HT-29 (cell line): ENCODE results near the gene PPP3CA. TPM values are rescaled to one million over a fixed set of nuclear protein-coding genes. Genes with fewer than 3 reads are reported as not detected.

Experiments used
- DNase-seq: peaks from one replicate; pipeline ENCODE4 v3.0.0-alpha.2; 2015; ENCODE audit warnings: low spot score
- total RNA-seq: library from RNA; depleted of rRNA; stranded (reverse); fragments of >200 nt; shearing (Covaris generic); gene quantifications from 2 replicates; pipeline ENCODE4 v1.2.3, GENCODE V29; 2014; rRNA removed

PPP3CA gene
- 20.3 and 20.6 TPM in 2 replicates for total RNA-seq

GRCh38 chr4:101347267-101347556 is at the start of gene PPP3CA:
Gene PPP3CA, minus strand, starts transcription at chr4:101347526.
- DNase-seq: no peak

- peak; percentile 42 for DNase-seq
These were observed 45.9 kb upstream of the PPP3CA start for GRCh38 chr4:101393256-101393655.

- DNase-seq: no peak
These were observed 23.4 kb upstream of the PPP3CA start for GRCh38 chr4:101370663-101371210.

- DNase-seq: no peak
These were observed 19.9 kb upstream of the PPP3CA start for GRCh38 chr4:101367201-101367600.

- DNase-seq: no peak
These were observed 19.0 kb upstream of the PPP3CA start for GRCh38 chr4:101366331-101366730.

DNA sequence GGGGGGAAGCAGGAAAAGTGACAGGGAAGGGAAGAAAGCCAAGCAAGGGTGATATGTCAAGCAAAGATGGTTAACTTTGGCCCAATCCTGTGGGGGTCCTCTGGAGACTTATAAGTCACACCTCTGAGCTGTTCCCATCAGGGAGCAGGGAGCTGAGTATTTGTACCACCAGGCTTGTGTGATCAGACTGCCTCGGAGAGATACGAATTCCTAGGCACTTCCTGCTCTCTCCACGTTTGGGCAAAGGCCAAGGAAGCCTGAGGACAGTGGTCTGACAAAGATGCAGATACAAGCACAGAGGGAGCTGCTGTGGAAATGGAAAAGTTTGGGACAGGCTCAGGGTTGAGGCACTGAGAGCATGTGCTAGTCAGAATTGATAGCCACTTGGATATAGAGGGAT is 10.4 kb upstream of the PPP3CA start:
- DNase-seq: no peak

DNA sequence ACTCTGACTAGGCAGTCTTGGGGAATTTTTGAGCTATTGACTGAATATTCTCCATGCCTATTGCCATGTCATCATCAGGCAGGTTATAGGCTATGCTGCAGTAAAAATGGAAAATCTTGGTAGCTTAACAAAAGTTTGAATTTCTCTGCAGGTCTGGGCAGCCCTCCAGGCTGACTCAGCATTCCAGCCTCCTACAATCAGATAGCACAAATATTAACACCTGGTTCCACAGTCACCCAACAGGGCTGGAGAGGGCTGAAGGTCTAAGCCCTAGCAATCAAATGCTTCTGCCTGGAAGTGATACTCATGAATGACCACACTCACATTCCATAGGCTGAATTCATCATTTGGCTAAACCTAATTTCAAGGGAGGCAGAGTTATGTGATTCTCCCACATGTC is 9.6 kb upstream of the PPP3CA start:
- peak; percentile 69 for DNase-seq

- peak; percentile 61 for DNase-seq
These were observed 8.7 kb upstream of the PPP3CA start for GRCh38 chr4:101355767-101356702.

DNA sequence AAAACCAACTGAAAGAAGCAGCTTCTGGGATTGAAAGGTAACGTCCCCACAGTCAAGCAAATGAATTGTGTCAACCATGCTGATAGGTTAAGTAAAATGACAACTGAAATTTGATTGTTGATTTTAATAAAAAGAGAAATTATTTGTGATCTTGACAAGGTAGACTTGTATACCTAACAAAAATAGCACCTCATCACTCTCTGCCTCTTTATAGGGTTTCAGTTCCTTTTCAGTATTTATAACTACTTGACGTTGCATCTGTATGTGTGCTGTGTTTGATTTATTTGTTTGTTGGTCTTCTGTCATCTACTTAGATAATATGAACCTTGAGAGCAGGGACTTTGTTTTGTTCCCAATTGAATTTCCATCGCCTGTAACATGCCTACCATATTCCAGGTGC is 7.9 kb upstream of the PPP3CA start:
- DNase-seq: no peak

DNA sequence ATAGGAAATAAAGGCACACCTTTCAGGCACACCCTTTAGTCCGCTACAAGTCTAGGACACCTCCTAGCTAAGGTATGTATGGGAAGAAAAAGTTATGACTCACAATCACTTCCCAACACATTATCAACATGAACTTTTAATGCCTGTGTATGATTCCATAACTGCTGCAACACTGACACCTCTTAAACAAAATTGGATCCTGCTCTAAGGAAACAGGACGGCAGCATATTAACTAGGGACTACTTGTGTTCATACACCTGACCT is 2.4 kb upstream of the PPP3CA start:
- DNase-seq: peak; percentile 50

DNA sequence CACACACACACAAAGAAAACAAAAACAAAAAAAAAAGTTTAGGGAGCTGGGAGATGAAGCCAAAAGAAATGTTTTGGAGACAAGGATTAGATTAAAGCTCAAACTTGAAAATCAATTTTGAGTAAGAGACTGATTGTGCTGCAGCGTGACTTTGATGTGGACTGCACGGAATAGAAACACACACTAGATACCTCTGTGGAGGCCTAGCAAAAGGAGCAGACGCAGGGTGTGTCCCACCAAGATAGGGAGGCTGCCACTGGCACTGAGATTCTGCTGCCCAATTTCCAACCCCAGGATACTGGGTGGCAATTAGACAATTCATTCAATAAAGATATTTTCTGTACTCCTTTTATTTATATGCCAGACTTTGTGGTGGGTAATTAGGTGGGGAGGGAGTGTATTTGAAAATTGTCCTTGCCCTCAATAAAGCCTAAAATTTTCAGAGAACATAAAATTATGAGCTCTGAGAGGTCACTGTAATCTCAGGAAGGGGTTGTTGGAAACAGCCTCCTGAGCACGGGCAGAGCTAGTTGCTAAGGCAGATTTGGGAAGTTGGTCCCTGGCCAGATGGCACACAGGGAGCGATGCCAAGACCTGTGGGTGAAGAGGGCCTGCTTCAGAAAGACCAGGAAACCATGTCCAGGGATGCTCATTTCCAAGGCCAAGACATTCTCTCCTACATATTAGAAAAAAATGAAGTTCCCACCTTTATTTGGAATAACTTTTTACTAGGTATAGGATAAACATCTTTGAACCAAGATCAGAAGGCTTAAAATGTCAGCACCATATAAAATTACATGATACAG is 1.9 kb upstream of the PPP3CA start:
- peak; percentile 70 for DNase-seq

- DNase-seq: peak; percentile 60
These were observed 1.1 kb upstream of the PPP3CA start for GRCh38 chr4:101348367-101348827.

DNA sequence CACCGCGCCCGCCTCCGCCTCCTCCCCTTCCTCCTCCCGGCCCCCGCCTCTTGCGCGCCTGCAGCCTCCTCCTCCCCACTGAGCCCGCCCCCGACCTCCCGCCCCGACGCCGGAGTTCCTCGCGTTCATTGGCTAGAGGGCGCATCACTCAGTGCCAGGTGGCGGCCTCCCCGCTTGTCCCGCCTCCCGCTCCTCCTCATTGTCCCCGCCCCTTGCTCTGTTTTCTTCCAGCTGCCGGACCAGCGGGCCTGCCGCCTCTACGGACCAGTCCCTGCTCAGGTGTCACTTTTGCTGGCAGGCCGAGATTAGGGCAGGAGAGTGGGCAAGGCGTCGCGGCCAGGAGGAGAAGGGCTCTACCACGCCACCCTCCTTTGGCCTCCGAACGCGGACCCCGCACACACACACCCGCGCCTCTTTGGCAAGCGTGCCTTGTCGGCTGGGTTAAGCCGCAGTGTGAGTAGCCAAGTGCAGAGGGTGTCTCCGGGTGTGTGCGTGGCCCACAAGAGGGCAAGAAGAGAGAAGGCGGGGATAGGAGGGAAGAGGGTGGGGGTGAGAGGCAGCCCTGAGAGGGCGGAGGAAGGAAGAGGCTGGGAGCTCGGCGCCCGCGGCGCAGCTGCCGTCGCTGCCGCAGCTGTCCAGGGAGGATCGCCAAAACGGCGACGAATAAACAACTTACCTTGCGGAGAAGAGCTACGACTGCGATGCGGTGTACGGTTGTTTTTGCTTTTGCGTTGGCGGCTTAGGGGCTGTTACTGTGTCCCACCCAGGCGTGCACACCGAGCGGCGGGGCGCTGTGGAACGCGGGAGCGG is 436 bp upstream of the PPP3CA start:
- DNase-seq: peak; percentile 95

DNA sequence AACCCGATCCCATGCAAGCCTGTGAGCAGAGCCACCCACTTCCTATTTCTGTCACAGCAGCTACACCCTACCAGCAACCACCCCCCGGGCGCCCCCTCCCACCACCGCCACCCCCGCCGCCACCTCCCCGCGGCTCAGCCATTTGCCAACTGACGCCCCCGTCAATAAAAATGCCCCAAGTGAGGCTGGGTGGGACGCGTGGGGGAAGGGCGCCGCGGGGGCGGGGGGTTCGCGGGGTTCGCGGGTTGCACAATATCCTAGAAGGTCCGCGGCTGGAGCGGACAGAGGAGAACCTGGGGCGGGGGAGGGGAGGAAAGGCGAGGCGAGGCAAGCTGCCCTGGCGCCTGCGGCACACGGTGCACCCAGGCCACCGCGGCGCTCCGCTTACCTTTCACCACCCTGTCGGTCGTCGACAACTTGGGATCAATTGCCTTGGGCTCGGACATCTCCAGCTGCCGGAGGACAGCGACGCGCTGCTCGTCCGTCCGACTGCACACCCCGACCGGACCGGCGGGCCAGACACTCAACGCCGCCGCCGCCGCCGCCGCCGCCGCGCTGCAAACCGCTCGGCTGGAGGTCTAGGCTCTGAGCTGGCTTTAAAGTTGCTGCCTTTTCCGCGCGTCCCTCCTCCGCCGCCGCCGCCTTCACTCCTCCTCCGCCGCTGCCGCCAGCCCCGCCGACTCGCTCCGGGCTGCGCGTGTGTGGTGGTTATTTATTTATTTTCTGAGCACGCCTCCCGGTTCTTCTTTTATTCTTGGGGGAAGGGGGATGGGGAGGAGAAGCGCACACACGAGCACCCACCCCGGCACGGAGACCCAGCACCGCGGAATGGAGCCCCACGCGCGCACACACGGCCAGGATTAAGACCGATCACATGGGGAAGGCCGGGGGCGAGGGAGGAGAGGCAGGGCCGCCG is 717 bp downstream of the PPP3CA start:
- peak; percentile 67 for DNase-seq

- peak; percentile 61 for DNase-seq
These were observed 1.6 kb downstream of the PPP3CA start for GRCh38 chr4:101345596-101346350.

- DNase-seq: no peak
These were observed 2.1 kb downstream of the PPP3CA start for GRCh38 chr4:101345271-101345595.

DNA sequence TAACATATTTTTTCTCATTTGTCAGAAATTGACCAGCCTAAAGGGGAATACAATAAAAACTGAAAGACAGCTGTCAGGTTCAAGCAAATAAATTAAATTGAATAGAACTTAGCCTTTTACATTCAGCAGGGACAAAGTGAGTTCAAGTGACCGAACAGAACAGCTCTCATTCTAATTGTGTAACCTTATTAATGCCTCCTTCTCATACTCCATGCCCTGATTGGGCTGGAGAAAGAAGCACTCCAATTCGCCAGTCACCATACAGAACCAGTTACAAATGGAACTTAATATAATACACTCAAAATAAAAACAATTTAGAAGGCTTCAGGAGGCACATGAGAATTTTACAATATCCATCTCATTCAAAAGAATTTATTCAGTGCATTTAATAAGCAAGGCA is 8.0 kb downstream of the PPP3CA start:
- DNase-seq: no peak

GRCh38 chr4:101337688-101338087 is 9.6 kb downstream of the PPP3CA start:
- DNase-seq: no peak

DNA sequence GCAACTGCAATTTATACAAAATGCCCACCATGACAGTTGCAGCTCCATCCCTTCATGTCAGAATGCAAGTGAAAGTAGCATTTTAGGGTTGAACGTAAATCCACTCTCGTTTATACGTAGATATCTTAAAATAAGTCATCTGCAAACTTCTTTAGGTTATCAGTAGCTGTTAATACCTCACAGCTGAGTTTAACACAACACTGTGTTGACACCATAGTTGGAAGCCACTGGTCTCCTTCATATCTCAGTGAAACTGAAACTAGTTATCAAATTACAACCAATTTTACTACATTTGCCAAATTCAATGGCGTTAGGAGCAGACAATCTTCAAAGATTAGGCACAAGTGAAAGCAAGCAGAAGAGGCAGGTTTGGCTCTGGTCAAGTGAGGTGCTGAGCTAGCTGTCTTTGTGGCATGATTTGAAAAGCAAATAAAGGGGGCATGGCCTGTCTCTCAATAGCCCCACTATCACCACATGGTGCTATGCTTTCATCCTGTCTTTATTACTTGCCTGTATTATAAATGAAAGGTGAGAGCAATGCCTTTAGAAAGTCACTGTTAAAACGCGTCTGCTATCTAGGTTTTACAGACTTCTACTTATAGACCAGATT is 12.3 kb downstream of the PPP3CA start:
- no peak for DNase-seq

DNA sequence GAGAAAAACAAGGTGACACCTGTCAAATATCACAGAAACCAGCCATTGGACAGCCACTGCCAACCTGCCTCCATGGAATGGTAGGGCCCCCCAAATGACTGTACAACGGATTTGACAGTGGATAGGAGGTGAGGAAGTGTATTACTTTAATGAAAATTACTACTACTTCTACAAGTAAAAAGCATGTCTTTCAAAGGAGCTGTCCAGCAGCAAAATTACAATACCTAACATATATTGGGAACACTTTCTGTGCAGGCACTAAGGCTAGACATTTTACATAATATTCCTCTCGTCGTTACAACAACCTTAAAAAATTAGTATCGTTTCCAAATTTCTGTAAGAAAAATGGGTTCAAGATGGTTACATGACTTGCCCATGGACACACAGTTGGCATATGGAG is 14.9 kb downstream of the PPP3CA start:
- DNase-seq: no peak
